Jurkat, Clone E6-1 (cell line): Measurements from ENCODE around the gene LRRC63.

Experiments used
- DNase-seq: peaks from one replicate; pipeline ENCODE4 v3.0.0-alpha.2; 2011; ENCODE audit warnings: low read depth, low spot score
- H3K4me3 ChIP-seq: 2 replicates; pipeline ENCODE4 v1.5.1; 2011; ENCODE audit warnings: mild to moderate bottlenecking, low read length, control low read depth, moderate library complexity

LRRC63 gene

GRCh38 chr13:46296115-46296822 is 84.5 kb downstream of the LRRC63 start:
- peak; percentile 84 for DNase-seq

DNA sequence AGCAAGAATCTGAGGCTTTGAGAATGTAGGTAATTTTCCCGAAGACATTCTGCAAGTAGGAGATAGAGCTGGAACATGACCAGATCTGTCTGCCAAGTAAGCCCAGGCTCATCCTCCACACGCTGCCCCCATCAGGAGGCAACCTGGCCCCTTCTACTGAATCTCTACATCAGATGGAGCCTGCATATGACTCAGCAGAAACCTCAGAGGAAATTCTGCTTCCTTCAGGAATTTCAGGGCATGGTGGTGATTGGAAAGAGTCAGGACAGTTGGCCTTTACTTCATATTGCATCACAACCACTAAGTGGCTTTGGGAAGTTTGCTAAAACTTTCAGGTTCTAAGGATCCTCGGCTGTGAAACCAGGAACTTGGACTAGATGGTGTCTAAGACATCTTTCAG is 85.2 kb downstream of the LRRC63 start:
- no peak for DNase-seq
- no peak overlapping the region for H3K4me3 ChIP-seq

More at GRCh38 chr13:46296115-46296822, 84.5 kb downstream of the LRRC63 start:
- H3K4me3 ChIP-seq: peak overlapping the region; percentile 28

GRCh38 chr13:46297361-46297811 is 85.7 kb downstream of the LRRC63 start:
- DNase-seq: peak; percentile 72
- no peak overlapping the region for H3K4me3 ChIP-seq

GRCh38 chr13:46303742-46304385 is 92.1 kb downstream of the LRRC63 start:
- DNase-seq: peak; percentile 41

GRCh38 chr13:46304546-46304945 is 92.8 kb downstream of the LRRC63 start:
- no peak overlapping the region for H3K4me3 ChIP-seq
- no peak for DNase-seq

More at GRCh38 chr13:46303742-46304385, 92.1 kb downstream of the LRRC63 start:
- H3K4me3 ChIP-seq: no peak overlapping the region

GRCh38 chr13:46307554-46307953 is 95.8 kb downstream of the LRRC63 start:
- DNase-seq: no peak
- no peak overlapping the region for H3K4me3 ChIP-seq

GRCh38 chr13:46310066-46310465 is 98.3 kb downstream of the LRRC63 start:
- DNase-seq: no peak
- no peak overlapping the region for H3K4me3 ChIP-seq

DNA sequence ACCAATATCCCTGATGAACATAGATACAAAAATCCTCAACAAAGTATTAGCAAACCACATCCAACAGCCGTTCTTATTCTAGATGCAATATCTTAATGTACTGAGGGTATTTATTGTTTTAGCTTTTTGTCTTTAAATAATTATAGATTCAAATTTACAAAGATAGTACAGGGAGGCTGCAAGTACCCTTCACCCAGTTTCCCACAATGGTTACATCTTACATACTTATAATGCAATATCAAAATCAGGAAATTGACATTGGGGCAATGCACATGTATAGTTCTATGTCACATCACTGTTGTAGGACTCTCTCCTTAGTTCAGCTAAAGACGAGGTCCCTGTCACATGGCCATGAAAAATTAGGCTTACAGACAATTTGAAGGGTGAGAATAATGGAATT is 99.5 kb downstream of the LRRC63 start:
- DNase-seq: no peak
- H3K4me3 ChIP-seq: no peak overlapping the region

DNA sequence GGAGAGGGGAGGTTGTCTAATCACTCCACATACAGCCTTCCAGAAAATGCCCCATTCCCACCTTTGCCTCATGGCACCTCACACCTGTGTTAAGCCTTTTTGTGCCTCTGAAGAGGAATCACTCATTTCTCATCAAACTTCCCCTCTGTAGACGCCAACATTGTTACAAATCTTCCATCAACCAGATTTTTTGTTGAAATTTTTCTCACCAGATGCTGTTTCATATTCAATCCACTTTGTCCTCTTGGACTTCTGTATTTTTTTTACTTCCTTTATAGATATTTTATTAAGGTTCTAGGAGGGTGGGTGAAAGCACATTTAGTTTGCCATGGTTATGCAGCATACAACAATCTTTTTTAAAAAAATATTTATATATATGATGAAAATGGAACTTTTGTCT is 101.3 kb downstream of the LRRC63 start:
- no peak overlapping the region for H3K4me3 ChIP-seq
- no peak for DNase-seq

GRCh38 chr13:46313432-46314257 is 101.9 kb downstream of the LRRC63 start:
- no peak overlapping the region for H3K4me3 ChIP-seq
- DNase-seq: no peak

- no peak for DNase-seq
- H3K4me3 ChIP-seq: no peak overlapping the region
These were observed 102.9 kb downstream of the LRRC63 start for GRCh38 chr13:46314587-46314986.

- no peak overlapping the region for H3K4me3 ChIP-seq
- DNase-seq: no peak
These were observed 103.3 kb downstream of the LRRC63 start for GRCh38 chr13:46315036-46315435.

GRCh38 chr13:46315491-46316075 is 103.9 kb downstream of the LRRC63 start:
- H3K4me3 ChIP-seq: no peak overlapping the region
- DNase-seq: no peak

GRCh38 chr13:46317120-46317519 is 105.4 kb downstream of the LRRC63 start:
- no peak for DNase-seq
- H3K4me3 ChIP-seq: no peak overlapping the region

DNA sequence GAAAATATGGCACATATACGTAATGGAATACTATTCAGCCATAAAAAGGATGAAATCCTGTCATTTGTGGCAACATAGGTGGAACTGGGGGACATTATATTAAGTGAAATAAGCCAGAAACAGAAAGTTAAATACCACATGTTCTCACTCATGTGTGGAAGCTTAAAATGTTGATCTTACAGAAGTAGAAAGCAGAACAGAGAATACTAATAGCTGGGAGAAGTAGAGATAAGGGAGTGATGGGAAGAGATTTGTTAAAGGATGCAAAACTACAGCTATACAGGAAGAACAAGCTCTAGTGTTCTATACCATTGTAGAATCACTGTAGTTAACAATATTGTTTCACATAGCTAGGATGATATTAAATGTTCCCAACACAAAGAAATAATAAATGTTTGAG is 107.3 kb downstream of the LRRC63 start:
- DNase-seq: no peak
- no peak overlapping the region for H3K4me3 ChIP-seq

DNA sequence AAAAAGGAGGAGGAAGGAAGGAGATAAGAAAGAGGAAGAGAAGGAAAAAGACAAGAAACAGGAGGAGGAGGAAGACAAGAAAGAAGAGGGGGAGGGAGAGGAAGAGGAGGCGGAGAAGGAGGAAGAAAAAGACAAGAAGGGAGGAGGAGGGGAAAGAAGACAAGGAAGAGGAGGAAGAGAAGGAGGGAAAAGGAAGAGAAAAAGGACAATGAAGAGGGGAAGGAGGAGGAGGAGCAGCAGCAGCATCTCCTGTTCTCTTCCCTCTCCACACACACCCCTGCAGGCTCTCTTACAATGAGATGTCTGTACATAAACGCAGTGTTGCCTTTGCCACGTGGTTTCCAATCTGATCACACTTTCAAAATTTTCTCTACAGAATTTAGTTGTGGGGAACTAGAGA is 108.7 kb downstream of the LRRC63 start:
- H3K4me3 ChIP-seq: no peak overlapping the region
- DNase-seq: peak; percentile 36

- peak overlapping the region; percentile 48 for H3K4me3 ChIP-seq
- no peak for DNase-seq
These were observed 109.1 kb downstream of the LRRC63 start for GRCh38 chr13:46320821-46321220.

DNA sequence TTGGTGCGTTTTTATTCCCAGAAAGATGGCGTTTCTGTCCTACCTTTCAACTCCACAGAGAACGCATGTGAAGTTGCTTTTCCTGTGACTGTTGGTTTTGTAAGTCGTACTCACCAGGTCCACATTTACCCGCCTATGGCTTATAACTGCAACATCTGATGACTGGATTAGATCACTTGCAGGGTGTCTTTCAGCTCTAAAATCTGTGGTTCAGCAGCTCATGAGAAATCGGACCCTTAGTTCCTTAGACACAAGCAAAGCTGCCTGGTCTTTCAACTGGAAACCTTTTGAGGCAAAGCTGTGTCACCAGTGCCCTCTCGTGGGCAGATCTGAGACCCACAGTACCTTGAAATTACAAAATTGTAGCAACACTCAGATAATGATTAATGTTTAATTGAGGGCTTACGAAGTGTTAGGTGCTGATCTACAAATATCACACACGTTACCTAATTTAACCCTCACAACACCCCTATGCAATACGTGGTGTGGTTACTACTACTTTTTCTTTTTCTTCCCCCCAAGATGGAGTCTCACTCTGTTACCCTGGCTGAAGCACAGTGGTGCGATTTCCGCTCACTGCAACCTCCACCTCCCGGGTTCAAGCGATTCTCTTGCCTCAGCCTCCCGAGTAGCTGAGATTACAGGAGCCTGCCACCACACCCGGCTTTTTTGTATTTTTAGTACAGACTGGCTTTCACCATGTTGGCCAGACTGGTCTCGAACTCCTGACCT is 109.9 kb downstream of the LRRC63 start:
- DNase-seq: peak; percentile 88
- H3K4me3 ChIP-seq: peak overlapping the region; percentile 48

- H3K4me3 ChIP-seq: no peak overlapping the region
- DNase-seq: no peak
These were observed 113.2 kb downstream of the LRRC63 start for GRCh38 chr13:46324976-46325375.
